ENCODE data around the gene FAM20A. TPM values are rescaled to one million over a fixed set of nuclear protein-coding genes. Genes with fewer than 3 reads are reported as not detected.

The FAM20A gene
- total and polyA plus RNA-seq, 2 of the 8 experiments (the other 6 are each of a cell fraction or from before 2014, with no cell fraction given), result 3.6 to 11.9 TPM

- TF ChIP-seq CHD7 (IDR thresholded peaks at IDR 0.05; ENCODE audit: insufficient replicate concordance, low read length), result no peak
- no peak for TF ChIP-seq GABPA (IDR thresholded peaks at IDR 0.05; ENCODE audit: borderline replicate concordance, insufficient read depth, low read length)
These were observed 1.1 kb upstream of the FAM20A start (continued) for GRCh38 chr17:68602289-68602688.
